OCI-LY1 (cell line): ENCODE results near the gene MSMB.

ENCODE experiments used
- H2AFZ ChIP-seq: fragments of 200-600 bp; sonication (generic), shearing (Covaris generic); 2 replicates; pipeline ENCODE4 v1.6.0; 2014; ENCODE audit warnings: antibody characterized with exemption, mild to moderate bottlenecking, low read length
- H3F3A ChIP-seq: fragments of 200-600 bp; sonication (generic), shearing (Covaris generic); 2 replicates; pipeline ENCODE4 v1.6.0; 2014; ENCODE audit warnings: mild to moderate bottlenecking, antibody characterized with exemption, low read length, moderate library complexity; ENCODE audit not compliant: insufficient read depth
- H3K27ac ChIP-seq: fragments of 200-600 bp; sonication (generic); 2 replicates; pipeline ENCODE4 v1.5.1; 2014; ENCODE audit warnings: low read length, mixed run types, mild to moderate bottlenecking, low read depth; ENCODE audit not compliant: poor library complexity, severe bottlenecking
- H3K27me3 ChIP-seq: fragments of 200-600 bp; sonication (generic); 2 replicates; pipeline ENCODE4 v1.6.0; 2014; ENCODE audit warnings: antibody characterized with exemption, mild to moderate bottlenecking, low read length, moderate library complexity; ENCODE audit not compliant: insufficient read depth
- H3K36me3 ChIP-seq: fragments of 200-600 bp; sonication (generic); 2 replicates; pipeline ENCODE4 v1.6.1; 2014; ENCODE audit warnings: mild to moderate bottlenecking, antibody characterized with exemption, low read length, moderate library complexity, mixed read lengths; ENCODE audit not compliant: insufficient read depth
- H3K4me1 ChIP-seq: fragments of 200-600 bp; sonication (generic); 2 replicates; pipeline ENCODE4 v1.5.1; 2014; ENCODE audit warnings: mild to moderate bottlenecking, low read length, moderate library complexity; ENCODE audit not compliant: insufficient read depth, severe bottlenecking
- H3K4me2 ChIP-seq: fragments of 200-600 bp; sonication (generic), shearing (Covaris generic); 2 replicates; pipeline ENCODE4 v1.6.1; 2014; ENCODE audit warnings: low read length
- H3K4me3 ChIP-seq: fragments of 200-600 bp; sonication (generic); 2 replicates; pipeline ENCODE4 v1.5.1; 2014; ENCODE audit warnings: low read length, low read depth, mild to moderate bottlenecking, mixed read lengths; ENCODE audit not compliant: poor library complexity, severe bottlenecking
- H3K79me2 ChIP-seq: fragments of 200-600 bp; shearing (Covaris generic); 2 replicates; pipeline ENCODE4 v1.6.1; 2016; ENCODE audit warnings: mixed run types, low read length, mixed read lengths; ENCODE audit not compliant: insufficient read depth
- H3K9ac ChIP-seq: fragments of 200-600 bp; sonication (generic), shearing (Covaris generic); 2 replicates; pipeline ENCODE4 v1.6.1; 2014; ENCODE audit warnings: mild to moderate bottlenecking, low read length, mixed read lengths
- H3K9me2 ChIP-seq: fragments of 200-600 bp; sonication (generic), shearing (Covaris generic); 2 replicates; pipeline ENCODE4 v1.6.1; 2014; ENCODE audit warnings: low read depth, mild to moderate bottlenecking, low read length, mixed read lengths
- H3K9me3 ChIP-seq: fragments of 200-600 bp; shearing (Covaris generic); 2 replicates; pipeline ENCODE4 v1.6.1; 2014; ENCODE audit warnings: low read length, mixed read lengths
- H4K20me1 ChIP-seq: fragments of 200-600 bp; sonication (generic), shearing (Covaris generic); 2 replicates; pipeline ENCODE4 v1.6.0; 2016; ENCODE audit warnings: mild to moderate bottlenecking, low read length; ENCODE audit not compliant: insufficient read depth
- EZH2 ChIP-seq: fragments of 200-600 bp; sonication (generic), shearing (Covaris generic); IDR thresholded peaks from 2 replicates; pipeline ENCODE4 v1.8.0; 2017; ENCODE audit warnings: borderline replicate concordance, mixed run types, mild to moderate bottlenecking, antibody characterized with exemption, low read length, moderate library complexity, mixed read lengths
- TF ChIP-seq, protein P1 (sequence below): fragments of 200-600 bp; sonication (generic), shearing (Covaris generic); IDR thresholded peaks from 2 replicates; pipeline ENCODE4 v1.5.1; 2017; ENCODE audit warnings: mild to moderate bottlenecking, antibody characterized with exemption, low read length, moderate library complexity, mixed read lengths

MSMB gene

DNA sequence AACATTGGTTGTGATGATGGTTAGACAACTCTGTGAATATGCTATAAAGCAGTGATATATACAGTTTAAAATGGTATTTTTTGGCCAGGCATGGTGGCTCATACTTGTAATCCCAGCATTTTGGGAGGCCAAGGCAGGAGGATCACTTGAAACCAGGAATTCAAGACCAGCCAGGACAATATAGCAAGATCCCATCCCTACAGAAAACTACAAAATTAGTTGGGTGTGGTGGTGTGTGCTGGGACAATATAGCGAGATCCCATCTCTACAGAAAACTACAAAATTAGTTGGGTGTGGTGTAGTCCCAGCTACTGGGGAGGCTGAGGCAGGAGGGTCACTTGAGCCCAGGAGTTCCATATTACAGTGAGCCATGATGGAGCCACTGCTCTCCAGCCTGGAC, 27.5 kb upstream of the MSMB start:
- no peak overlapping the region for H2AFZ ChIP-seq
- no peaks in the 10 kb centered on the region for H3K36me3 ChIP-seq
- H3K27ac ChIP-seq: no peak overlapping the region
- no peak overlapping the region for H3K9ac ChIP-seq
- H3K4me2 ChIP-seq: no peak overlapping the region
- no peaks in the 10 kb centered on the region for H3K79me2 ChIP-seq
- no peaks in the 10 kb centered on the region for H3K9me2 ChIP-seq
- H3K9me3 ChIP-seq: no peaks in the 10 kb centered on the region
- no peaks in the 10 kb centered on the region for H3F3A ChIP-seq
- H4K20me1 ChIP-seq: no peaks in the 10 kb centered on the region
- no peaks in the 10 kb centered on the region for H3K4me1 ChIP-seq
- no peaks in the 10 kb centered on the region for H3K27me3 ChIP-seq
- TF ChIP-seq, protein P1, sequence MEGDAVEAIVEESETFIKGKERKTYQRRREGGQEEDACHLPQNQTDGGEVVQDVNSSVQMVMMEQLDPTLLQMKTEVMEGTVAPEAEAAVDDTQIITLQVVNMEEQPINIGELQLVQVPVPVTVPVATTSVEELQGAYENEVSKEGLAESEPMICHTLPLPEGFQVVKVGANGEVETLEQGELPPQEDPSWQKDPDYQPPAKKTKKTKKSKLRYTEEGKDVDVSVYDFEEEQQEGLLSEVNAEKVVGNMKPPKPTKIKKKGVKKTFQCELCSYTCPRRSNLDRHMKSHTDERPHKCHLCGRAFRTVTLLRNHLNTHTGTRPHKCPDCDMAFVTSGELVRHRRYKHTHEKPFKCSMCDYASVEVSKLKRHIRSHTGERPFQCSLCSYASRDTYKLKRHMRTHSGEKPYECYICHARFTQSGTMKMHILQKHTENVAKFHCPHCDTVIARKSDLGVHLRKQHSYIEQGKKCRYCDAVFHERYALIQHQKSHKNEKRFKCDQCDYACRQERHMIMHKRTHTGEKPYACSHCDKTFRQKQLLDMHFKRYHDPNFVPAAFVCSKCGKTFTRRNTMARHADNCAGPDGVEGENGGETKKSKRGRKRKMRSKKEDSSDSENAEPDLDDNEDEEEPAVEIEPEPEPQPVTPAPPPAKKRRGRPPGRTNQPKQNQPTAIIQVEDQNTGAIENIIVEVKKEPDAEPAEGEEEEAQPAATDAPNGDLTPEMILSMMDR: no peak
- no peak for TF ChIP-seq EZH2
- no peak overlapping the region for H3K4me3 ChIP-seq

DNA sequence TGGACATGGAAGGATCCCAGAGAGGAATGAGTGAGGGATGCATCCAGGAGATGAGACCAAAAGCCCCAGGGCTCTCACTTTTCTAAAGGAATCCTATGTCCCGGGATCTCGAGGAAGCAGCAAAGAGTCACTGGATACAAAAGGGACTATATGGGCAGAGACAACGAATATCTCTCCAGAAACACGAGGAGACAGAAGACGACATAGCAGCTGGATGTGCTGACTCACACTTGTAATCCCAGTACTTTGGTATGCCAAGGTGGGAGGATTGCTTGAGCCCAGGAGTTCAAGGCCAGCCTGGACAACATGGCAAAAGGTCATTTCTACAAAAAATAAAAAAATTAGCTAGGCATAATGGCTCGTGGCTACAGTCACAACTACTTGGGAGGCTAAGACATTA, 24.7 kb upstream of the MSMB start:
- Histone ChIP-seq H3K27ac (no peak overlapping the region), H3K9me2 (no peaks in the 10 kb centered on the region), H4K20me1 (no peaks in the 10 kb centered on the region), H3K27me3 (no peaks in the 10 kb centered on the region), H3F3A (no peaks in the 10 kb centered on the region), H3K4me1 (no peaks in the 10 kb centered on the region), H3K9me3 (no peaks in the 10 kb centered on the region), H3K9ac (no peak overlapping the region), H3K36me3 (no peaks in the 10 kb centered on the region), H3K4me3 (no peak overlapping the region), H3K4me2 (no peak overlapping the region), H2AFZ (no peak overlapping the region), H3K79me2 (no peaks in the 10 kb centered on the region)
- TF ChIP-seq, protein P1: no peak
- no peak for TF ChIP-seq EZH2

DNA sequence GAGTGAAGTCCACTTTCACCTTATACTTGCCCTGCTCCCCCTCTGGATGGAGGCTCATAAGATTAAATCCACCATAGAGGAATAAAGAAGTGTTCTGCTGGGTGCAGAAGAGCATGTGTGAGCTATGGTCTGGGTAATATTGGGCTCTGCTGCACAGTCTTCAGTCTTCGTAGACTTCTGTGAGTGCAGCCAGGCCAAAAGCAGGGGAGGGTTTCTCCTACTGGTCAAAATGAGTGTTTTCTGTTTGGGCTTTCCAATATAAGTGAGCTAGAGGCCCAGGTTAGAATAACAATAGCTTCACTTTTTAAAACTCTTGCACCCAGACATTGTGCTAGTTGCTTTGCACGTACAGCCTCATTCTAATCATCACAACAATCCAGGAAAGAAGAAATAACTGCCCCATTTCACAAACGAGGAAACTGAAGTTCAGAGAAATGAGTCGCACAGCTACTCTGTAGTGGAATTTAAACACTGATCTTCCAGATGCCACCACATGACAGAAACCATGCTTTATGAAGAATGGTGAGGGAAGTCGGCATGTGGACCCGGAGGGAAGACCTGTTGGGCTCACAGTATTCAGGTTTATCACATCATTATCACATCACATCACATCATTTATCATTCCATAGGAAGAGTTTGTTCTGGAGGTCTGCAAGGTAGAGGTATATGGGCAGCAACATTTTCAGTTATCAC, 23.8 kb upstream of the MSMB start:
- Histone ChIP-seq H3K4me3 (no peak overlapping the region), H3K4me2 (no peak overlapping the region), H3K4me1 (no peaks in the 10 kb centered on the region), H3K9me3 (no peaks in the 10 kb centered on the region), H3K9me2 (no peaks in the 10 kb centered on the region), H3K27me3 (no peaks in the 10 kb centered on the region), H3K27ac (no peak overlapping the region), H2AFZ (no peak overlapping the region), H3K36me3 (no peaks in the 10 kb centered on the region), H3K79me2 (no peaks in the 10 kb centered on the region), H3F3A (no peaks in the 10 kb centered on the region), H4K20me1 (no peaks in the 10 kb centered on the region), H3K9ac (no peak overlapping the region)
- no peak for TF ChIP-seq EZH2
- TF ChIP-seq, protein P1: no peak
